Nucleus accumbens (tissue), 56 donors: ENCODE measurements around the gene IFNL2.
A peak's percentile ranks its signal among the peaks of the same experiment; 100 is the strongest.
"Not testable (repeated sequence)": the region's sequence is repeated elsewhere in the genome, so short reads cannot be mapped to it uniquely, and the experiment has no call there.

Experiments
- DNase-seq, 56 donors: peaks; one replicate each; lab custom pipeline; 2025; lab: John Stamatoyannopoulos, UW

Gene IFNL2

GRCh38 chr19:39252458-39252857 is 15.7 kb upstream of the IFNL2 start:
- no peak for DNase-seq

GRCh38 chr19:39253374-39254149 is 14.6 kb upstream of the IFNL2 start:
- DNase-seq, result no peak

DNA sequence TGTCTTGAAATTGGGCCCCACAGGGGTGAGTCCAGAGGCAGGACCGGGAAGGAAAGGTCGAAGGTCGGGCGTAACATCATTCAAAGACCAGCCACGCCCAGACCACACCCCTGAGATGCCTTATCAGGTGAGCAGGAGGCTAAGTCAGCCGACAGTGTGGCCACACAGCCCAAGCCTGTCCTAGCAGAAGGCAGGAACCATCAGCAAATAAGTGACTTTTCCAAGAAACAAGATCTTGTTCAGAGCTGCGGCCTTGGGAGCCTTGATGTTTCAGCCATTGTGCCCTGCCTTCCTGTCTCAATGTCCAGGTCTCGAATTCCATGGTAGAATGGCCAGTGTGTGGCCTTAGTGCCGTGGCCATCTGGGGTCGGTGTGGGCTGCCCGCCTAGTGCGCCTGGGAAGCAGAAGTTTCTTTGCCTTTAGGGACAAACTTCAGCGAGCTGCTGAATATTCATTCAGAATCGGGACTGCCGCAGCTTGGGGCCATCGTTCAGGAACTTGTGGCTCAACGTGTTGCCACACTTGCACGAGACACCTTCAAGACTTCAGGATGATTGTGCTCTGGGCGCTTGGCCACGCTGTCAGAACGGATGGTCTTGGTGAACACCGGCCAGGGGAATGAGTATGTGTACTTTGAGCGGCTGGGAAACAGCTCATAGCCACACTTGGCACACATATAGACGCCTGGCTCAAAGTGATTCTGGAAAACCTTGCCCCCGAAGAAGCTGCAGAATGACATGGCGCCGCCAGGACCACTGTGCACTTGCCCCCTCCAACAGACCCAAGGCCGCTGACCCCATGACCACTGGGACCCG is 13.5 kb upstream of the IFNL2 start:
- no peak for DNase-seq

- no peak for DNase-seq
Measured at GRCh38 chr19:39257227-39257626, 11.0 kb upstream of the IFNL2 start.

DNA sequence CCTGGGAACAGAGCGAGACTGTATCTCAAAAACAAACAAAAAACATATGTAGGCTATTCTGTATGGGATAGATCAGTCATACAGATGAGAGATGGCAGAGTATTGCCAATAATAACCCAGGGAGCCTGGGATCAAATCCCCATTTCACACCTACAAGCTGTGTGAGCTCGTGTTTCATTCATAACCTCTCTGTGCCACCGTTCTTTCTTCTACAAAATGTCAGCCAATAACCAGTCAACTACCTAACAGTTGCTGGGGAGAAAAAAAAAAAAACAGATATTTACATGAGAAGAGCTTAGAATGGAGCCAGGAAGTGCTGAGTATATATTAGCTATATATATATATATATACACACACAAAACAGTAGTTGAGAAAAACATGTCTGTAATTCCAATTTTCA is 6.5 kb upstream of the IFNL2 start:
- DNase-seq, result no peak

- no peak for DNase-seq
Measured at GRCh38 chr19:39262496-39262895, 5.7 kb upstream of the IFNL2 start.

GRCh38 chr19:39263912-39264305 is 4.3 kb upstream of the IFNL2 start:
- DNase-seq, result no peak

- DNase-seq, result no peak
Measured at GRCh38 chr19:39264306-39265290, 3.6 kb upstream of the IFNL2 start.

DNA sequence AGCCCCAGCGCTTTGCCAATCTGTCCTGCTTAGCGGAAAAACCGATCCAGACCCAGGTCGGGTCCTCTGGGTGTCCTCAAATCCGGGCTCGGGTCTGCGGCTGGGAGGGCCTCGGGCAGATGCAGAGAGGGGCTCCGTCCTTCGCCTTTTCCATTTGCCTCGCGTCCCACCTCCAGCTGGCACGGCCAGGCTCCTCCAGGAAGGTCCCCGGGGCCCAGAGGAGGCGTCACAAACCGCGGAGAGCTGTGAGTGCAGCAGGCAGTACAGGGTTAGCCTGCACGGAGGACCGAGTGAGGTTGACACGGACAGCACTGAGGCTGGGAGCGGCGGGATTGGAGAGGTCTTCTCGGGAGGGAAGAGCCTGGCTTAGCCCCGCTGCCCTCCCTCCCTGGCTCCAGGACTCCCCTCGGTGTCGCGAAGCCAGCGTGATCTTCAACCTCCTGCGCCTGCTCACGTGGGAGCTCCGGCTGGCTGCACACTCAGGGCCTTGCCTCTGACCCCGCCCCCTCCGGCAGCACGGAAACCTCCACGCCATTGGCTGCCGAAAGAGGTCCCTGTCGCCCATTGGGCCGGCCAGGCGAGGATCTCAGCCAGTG is 2.8 kb upstream of the IFNL2 start:
- DNase-seq, result peak in 1 of 56 donors; percentile 3

DNA sequence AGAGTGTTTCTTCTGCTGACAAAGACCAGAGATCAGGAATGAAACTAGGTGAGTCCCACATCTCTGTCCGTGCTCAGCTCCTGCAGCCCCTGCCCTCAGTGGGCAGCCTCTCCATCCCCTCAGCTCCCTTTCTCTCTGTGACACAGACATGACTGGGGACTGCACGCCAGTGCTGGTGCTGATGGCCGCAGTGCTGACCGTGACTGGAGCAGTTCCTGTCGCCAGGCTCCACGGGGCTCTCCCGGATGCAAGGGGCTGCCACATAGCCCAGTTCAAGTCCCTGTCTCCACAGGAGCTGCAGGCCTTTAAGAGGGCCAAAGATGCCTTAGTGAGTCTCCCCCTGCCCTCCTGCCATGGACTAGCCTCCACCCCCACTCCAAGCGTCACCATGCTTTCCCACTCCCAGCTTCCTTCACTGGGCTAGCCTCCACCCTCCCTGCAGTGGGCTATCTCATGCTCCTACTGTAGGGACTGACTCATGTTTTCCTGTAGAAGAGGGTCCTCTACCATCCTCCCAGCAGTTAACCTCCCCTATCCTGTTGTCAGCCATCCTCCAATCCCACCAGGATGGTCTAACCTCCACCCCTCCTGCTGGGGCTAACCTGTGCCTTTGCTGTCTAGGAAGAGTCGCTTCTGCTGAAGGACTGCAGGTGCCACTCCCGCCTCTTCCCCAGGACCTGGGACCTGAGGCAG is 481 bp downstream of the IFNL2 start:
- not testable (repeated sequence) for DNase-seq

GRCh38 chr19:39269369-39269768 is 1.2 kb downstream of the IFNL2 start:
- DNase-seq, result not testable (repeated sequence)

GRCh38 chr19:39270036-39270871 is 2.1 kb downstream of the IFNL2 start:
- no peak for DNase-seq

DNA sequence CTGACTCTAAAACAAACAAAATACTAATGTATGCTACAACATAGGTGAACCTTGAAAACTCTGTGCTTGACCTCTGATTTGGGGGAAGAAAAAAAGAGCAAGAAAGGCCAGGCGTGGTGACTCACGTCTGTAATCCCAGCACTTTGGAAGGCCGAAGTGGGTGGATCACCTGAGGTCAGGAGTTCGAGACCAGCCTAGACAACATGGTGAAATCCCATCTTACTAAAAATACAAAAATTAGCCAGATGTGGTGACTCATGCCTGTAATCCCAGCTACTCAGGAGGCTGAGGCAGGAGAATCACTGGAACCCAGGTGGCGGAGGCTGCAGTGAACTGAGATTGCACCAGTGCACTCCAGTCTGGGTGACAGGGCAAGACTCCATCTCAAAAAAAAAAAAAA is 5.7 kb downstream of the IFNL2 start:
- not testable (repeated sequence) for DNase-seq

- DNase-seq, result no peak
Measured at GRCh38 chr19:39275578-39275977, 7.4 kb downstream of the IFNL2 start.

GRCh38 chr19:39276740-39277139 is 8.5 kb downstream of the IFNL2 start:
- no peak for DNase-seq

DNA sequence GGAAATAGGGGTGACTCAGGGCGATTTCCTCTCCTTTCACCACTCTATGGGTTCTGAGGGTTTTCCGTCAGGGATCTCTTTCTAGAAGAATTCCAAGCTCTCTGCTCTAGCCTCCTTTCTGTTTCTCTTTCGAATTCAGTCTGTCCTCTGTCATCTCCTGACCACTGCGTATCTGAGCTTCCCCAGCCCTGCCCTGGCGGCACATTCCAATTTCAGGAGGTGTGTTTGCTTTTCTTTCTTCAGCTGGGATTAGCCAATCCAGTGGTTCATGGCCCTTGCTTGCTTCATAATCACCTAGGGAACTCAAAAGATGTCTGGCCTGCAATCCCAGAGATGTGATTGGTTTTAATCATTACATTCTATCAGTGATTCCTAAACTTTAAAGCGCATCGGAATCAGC is 9.4 kb downstream of the IFNL2 start:
- no peak for DNase-seq

DNA sequence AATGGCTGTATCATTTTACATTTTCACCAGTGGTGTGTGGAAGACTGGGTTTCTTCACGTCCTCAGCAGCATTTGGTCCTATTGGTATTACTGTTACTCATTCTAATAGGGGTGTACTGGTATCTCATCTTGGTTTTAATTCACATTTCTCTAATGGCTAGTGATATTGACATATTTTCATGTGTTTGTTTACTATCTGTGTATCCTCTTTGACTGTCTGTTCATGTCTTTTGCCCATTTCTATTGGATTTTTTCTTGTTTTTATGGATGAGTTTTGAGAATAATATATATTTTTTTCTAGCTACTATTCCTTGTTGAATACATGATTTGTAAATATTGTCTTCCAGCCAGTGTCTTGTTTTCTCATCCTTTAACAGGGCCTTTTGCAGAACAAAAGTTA is 13.8 kb downstream of the IFNL2 start:
- DNase-seq, result no peak

DNA sequence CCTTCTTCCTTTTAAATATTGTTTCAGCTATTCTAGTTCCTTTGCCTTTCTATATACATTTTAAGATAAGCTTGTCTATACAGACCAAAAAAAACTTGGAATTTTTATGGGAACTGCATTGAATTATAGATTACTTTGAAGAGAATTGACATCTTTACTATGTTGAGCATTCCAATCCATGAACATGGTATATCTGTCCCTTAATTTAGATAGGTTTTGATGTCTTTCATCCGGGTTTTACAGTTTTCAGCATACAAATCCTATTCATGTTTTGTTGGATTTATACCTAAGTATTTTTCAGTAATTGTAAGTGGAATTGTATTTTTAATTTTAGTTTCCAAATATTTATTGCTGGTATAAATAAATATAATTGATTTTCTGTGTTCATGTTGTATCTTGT is 15.8 kb downstream of the IFNL2 start:
- no peak for DNase-seq

- DNase-seq, result no peak
Measured at GRCh38 chr19:39293394-39293793, 25.2 kb downstream of the IFNL2 start.
